Upper lobe of left lung (tissue), 4 donors: ENCODE data around the gene UCN2.

Experiments used
- CTCF ChIP-seq, 6 experiments: fragments of 450-650 bp in 4 of 6; fragments of 200-600 bp in 2 of 6; sonication (generic) in 2 of 6; IDR thresholded peaks; one replicate each; pipeline ENCODE4 v1.5.1; 2016 to 2019; ENCODE audit warnings: antibody characterized with exemption in 6 of 6
- EP300 ChIP-seq, 4 donors: sonication (generic); formaldehyde crosslinking; IDR thresholded peaks; one replicate each; pipeline ENCODE4 v1.5.1; 2017; ENCODE audit warnings: antibody characterized with exemption in 4 of 4, control low read depth in 2 of 4
- POLR2A ChIP-seq, 4 donors: fragments of 450-650 bp; IDR thresholded peaks; one replicate each; pipeline ENCODE4 v1.5.1; 2016 to 2017; ENCODE audit warnings: antibody characterized with exemption in 4 of 4, mild to moderate bottlenecking in 2 of 4
- POLR2AphosphoS5 ChIP-seq, 2 donors: sonication (generic); formaldehyde crosslinking; IDR thresholded peaks; one replicate each; pipeline ENCODE4 v1.5.1; 2017; ENCODE audit warnings: antibody characterized with exemption in 2 of 2

GRCh38 chr3:48524970-48525369 lies 38.6 kb downstream of the UCN2 start:
- TF ChIP-seq POLR2A (IDR thresholded peaks at IDR 0.05) = no peak
- TF ChIP-seq CTCF (IDR thresholded peaks at IDR 0.05) = no peak
- no peak for TF ChIP-seq POLR2AphosphoS5 (IDR thresholded peaks at IDR 0.05)
- no peak for TF ChIP-seq EP300 (IDR thresholded peaks at IDR 0.05)
